GM19397 (cell line): ENCODE results near the gene SLC2A10.

Experiments
- ATAC-seq: cut with Tn5 transposase; IDR thresholded peaks from one replicate; pipeline ENCODE4 v1.9.1; 2021; ENCODE audit warnings: mild to moderate bottlenecking, moderate library complexity; ENCODE audit not compliant: unreplicated experiment

Gene SLC2A10

GRCh38 chr20:46681032-46681854, 28.2 kb upstream of the SLC2A10 start:
- ATAC-seq = no peak

DNA sequence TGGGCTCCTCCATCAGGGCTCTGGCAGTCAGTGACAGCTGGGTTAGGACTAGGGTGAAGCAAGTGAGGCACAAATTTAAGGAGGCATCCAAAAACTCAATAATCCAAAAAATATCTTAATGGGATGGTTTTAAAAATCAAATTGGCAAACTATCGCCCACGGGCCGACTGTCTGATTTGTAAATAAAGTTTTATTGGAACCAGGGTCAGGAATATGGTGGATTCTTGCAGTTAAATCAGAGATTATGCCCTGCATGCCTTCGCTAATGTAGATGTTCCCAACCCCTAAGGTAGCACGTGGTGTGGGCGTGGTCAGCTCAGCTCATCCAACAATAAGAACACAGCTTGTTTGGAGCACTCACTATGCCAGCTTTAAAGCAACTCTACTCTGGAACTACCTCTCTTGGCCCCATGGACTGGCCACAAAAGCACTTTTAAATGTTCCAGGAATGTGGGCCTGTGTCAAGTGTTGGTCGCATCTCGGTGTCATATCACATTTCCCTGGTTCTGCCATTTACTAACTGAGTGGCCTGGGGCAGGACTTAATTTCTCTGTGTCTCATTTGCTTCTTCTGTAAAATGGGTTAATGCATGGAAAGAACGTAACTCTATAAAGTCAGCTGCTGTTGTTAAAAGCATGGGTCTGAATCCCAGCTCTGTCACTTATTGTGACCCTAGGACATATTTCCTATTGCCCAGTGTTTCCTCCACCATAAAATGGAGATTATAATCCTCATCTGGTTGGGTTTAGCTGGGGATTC, 27.2 kb upstream of the SLC2A10 start:
- no peak for ATAC-seq

- no peak for ATAC-seq
These were observed 26.3 kb upstream of the SLC2A10 start for GRCh38 chr20:46683011-46683667.

DNA sequence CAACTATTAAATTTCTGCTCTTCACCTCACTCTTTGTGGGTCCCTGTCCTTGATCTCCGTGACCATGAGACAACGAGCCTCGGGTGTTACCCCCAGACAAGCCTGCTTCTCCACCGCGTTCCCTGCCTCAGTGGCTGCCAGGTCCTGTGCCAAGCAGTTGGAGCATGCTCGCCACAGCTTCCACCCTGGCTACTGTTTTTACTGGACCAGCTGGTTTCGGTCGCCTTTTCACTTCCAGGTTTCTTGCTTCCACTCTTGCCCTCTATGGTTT, 25.8 kb upstream of the SLC2A10 start:
- ATAC-seq = no peak

DNA sequence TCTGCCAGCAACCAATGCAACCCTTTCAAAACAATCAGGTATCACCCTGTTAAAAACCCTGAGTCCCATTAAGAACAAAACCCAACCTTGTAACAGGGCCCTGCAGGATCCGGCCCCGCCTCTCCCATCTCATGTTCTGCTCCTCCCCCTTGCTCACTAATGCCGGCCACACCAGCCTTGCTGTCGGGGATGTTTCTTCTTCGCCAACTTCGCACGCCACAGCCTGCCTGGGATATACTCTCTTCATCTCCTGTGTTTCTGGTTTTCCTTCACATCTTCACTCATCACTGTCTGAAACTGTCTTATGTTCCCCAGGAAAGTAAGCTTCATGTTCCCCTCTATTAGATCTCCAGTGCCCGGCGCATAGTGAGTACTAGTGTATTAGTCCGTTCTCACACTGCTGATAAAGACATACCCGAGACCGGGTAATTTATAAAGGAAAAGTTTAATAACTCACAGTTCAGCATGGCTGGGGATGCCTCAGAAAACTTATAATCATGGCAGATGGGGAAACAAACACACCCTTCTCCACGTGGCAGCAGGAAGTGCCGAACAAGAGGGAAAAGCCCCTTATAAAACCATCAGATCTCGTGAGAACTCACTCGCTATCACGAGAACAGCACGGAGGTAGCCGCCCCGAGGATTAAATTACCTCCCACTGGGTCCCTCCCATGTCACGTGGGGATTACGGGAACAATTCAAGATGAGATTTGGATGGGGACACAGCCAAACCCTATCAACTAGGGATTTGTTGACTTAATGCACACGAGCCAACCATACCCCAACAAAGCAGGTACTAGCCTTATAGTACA, 25.3 kb upstream of the SLC2A10 start:
- no peak for ATAC-seq

DNA sequence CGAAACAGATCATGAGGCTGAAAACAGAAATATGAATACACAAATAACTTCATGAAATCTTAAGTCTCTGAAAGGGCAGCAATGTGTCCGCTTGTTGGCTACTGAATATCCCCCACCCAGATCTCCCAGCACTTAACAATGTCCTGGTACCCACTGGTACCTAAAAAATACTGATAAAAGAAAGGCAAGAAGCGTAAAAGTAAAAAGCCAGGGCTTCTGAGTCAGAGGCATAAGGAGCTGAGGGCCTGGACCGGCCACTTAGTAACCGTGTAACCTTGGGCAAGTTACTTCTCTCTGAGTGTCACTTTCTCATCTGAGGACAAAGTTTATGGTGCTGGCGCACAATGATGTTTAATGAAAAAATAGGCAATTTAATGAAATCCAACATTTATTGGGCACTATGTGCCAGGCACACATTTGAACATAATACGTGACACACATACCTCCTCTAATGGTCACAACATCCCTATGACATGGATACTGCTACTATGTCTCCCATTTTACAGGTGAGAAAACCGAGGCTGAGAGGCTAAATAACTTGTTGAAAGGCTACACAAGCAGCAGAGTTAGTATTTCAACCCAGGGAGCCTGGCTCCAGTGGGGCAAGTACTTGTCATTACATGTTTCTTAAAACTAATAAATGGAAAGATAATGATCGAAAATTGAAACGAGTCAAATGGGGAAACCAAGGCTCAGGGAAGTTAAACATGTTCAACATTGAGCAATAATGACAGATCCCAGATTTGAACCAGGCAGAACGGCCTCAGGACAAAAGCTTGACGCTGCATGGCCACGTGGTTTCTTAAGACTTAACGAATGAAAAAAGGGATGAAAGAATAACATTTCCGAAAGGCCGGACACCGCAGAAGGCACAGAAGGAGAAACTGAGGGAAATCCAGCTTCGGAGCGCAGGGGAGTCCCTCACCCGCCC, 21.0 kb upstream of the SLC2A10 start:
- ATAC-seq = no peak

- peak; percentile 88 for ATAC-seq
These were observed 20.2 kb upstream of the SLC2A10 start, which contains the start of gene TP53RK for GRCh38 chr20:46689082-46689753. Gene TP53RK, minus strand, starts transcription at chr20:46689444. Its CDS starts 30 bp downstream, at chr20:46689414.

GRCh38 chr20:46689754-46690085, 19.7 kb upstream of the SLC2A10 start:
- ATAC-seq = no peak

DNA sequence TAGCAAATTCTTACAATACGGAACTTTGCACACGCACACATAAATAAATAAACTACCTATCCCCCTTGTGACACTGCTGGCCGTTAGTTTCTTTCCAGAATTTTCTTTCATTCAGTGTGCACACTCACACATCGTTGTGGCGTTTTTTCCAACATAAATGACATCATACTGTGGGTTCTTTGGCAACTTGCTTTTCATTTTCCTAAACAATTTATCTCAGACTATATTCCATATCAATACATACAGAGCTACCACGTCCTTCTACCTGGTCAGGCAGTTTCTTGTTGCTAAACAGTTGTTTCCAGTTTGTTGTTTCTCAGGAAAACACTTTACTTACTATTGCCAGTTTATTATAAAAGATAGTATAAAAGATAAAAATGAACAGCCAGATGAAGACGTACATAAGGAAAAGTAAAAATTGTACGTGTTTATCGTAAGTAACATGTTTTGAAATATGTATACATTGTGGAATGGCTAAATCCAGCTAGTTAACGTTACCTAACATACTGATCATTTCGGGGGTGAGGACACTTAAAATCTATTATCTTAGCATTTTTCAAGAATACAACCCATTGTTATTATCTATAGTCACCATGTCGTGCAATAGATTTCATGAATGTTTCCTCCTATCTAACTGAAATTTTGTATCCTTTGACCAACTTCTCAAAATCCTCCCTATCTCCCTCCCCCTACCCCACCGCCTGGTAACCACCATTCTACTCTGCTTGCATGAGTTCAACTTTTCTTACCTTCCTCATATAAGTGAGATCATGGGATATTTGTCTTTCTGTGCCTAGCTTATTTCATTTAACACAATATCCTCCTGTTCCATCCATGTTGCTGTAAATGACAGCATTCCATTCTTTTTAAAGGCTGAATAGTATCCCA, 19.0 kb upstream of the SLC2A10 start:
- no peak for ATAC-seq

DNA sequence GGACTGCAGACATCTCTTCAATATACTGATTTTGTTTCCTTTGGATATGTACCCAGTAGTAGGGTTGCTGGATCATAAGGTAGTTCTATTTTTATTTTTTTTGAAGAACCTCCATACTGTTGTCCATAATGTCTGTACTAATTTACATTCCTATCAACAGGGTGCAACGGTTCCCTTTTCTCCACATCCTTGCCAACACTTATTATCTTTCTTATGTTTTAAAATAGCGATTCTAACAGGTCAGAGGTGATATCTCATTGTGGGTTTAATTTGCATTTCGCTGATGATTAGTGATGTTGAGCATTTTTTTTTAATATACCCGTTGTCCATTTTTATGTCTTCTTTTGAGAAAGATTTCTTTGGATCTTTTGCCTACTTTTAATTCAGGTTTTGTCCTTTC, 18.3 kb upstream of the SLC2A10 start:
- no peak for ATAC-seq

DNA sequence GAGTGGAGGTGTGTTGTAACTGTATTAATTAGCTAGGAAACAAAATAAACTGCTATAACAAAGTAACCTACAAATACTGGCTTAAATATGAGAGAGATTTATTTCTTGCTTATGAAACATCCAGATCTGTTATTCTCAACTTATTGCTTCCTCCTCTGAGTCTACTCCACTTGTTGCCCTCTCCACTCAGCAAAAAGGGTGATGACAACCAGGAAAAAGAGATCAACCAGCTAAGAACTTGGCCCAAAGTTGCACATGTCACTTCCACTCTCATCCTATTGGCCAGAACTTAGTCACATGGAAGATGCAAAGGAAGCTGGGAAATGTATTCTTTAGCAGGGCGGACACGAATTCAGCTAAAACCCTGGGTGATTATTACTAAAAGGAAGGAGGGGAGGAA, 15.0 kb upstream of the SLC2A10 start:
- ATAC-seq = no peak

DNA sequence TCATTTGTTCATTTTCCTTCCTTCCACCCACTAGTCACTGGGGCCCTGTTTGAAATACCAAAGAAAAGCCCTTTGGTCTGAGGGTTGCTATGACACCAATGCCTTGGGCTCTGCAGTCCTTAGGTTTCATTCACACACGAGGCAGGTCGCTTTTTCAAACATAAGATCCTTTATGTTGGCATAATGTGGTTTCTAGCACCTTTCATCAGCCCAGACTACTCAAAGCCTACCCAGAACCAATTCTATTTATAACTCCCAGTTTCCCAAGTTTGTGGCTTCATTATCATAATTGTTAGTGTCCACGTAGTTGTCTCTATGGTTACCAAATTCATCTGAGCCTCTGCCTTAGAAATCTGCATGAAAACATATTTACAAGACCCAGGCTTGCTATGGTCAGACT, 13.6 kb upstream of the SLC2A10 start:
- ATAC-seq = no peak

DNA sequence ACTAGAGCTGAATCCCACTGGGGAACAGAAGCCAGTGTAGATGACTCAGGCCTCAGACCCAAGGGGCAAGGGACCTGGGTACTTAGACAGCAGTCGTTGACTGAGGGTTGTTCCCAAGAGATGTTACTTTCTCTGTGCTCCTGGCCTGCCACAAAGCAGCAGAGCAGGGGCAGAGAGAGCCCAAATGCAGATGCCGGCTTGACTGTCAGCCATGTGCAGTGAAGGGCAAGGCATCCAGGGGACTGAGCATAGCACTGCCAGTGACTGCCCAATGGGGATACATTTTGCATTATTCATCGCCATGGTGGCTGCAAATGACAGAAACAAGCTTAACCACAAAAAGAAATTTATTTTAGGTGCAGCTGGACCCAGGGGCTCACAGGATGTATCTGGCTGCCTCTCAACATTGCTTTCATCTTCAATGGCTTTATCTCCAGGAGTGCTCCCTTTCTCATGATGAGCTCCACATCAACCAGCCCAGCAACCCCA, 12.6 kb upstream of the SLC2A10 start:
- ATAC-seq = no peak

GRCh38 chr20:46698788-46699187, 10.7 kb upstream of the SLC2A10 start:
- no peak for ATAC-seq

DNA sequence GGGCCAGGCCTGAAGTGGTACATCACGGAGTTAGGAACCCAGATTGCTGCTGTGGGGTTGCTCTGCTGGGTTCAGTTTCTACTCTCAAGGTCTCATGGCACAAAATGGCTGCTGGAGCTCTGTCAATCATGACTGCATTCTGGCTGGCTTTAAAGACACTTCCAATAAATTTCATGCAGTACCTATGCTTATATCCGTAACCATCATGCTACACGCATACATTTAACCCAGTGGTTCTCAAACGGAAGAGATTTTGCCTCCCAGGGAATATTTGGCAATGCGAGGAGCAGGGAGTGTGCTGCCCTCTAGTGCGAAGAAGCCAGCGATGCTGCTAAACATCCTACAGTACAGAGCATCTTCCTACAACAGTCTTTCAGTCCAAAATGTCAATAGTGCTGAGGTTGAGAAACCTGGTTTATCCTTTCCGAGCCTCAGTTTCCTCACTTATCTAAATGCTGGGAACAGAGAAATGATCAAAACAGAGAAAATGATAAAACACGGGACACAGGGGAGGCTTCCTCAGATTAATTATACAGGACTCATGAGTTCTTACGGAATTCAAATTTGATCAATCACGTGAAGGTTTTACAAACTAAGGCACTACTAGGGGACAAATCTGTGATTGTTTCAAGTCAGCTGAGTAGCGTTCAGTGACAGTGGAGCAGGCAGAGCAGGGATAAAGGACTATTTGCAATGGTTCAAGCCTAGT, 9.6 kb upstream of the SLC2A10 start:
- ATAC-seq = no peak

DNA sequence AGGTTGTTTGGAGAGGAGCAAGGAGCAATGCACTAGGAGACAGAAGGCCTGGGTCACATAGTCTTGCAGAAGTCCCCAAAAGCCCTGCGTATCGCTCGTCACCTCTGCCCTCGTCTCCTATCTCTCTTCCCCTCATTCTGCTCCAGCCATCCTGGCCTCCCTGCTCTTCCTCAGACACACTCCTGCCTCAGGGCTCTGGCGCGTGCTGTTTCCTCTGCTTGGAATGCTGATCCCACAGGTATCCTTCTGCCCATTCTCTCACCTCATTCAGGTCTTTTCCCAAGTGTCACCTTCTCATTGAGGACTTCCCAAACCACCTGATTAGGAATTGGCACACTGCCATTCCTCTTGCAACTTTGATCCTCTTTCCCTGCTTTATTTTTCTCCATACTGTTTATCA, 9.0 kb upstream of the SLC2A10 start:
- ATAC-seq = no peak

DNA sequence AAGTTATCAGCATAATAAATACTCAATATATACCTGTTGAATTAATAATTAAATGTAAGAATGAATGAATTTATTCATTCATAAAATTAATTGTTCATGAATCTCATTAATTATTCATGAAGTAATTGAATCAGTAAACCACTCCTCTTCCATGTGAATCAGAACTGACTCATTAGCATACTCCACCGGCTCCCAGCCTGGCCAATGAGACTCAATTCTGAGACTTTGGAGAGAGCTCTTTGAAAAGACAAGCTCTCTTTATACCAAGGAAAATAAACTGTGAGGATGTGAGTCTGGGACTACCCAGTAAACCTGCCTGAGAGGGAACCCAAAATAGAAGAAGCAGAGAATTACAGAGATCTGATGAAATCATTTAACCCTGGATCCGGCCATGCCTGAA, 8.4 kb upstream of the SLC2A10 start:
- ATAC-seq = no peak

GRCh38 chr20:46701556-46701955, 7.9 kb upstream of the SLC2A10 start:
- ATAC-seq = no peak
